ENCODE measurements around the gene CST5. TPM values are rescaled to one million over a fixed set of nuclear protein-coding genes. Genes with fewer than 3 reads are reported as not detected.

CST5 gene, protein sequence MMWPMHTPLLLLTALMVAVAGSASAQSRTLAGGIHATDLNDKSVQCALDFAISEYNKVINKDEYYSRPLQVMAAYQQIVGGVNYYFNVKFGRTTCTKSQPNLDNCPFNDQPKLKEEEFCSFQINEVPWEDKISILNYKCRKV
- not detected for total RNA-seq

DNA sequence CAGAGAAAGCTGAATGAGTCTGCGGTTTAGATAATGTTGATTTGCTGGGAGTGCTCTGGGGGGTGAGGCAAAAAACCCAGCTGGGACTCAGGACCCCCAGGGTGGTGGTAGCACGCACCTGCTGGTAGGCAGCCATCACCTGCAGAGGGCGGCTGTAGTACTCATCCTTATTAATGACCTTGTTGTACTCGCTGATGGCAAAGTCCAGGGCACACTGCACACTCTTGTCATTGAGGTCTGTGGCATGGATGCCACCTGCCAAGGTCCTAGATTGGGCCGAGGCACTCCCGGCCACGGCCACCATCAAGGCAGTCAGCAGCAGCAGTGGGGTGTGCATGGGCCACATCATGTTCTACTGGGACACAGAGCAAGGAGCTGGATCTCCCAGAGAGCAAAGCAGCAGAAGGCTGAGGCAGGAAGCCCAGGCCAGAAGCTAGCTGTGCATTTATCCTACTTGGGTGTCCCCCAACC, at the start of gene CST5:
CST5 (minus strand) TSS at position 421 of the 471 bp plus-strand sequence; CDS start at position 349, 72 bp downstream.
- DNase-seq (ENCODE audit: low spot score) (no peak), ATAC-seq (ENCODE audit: low FRiP score) (no peak)
- TF ChIP-seq, protein P1, sequence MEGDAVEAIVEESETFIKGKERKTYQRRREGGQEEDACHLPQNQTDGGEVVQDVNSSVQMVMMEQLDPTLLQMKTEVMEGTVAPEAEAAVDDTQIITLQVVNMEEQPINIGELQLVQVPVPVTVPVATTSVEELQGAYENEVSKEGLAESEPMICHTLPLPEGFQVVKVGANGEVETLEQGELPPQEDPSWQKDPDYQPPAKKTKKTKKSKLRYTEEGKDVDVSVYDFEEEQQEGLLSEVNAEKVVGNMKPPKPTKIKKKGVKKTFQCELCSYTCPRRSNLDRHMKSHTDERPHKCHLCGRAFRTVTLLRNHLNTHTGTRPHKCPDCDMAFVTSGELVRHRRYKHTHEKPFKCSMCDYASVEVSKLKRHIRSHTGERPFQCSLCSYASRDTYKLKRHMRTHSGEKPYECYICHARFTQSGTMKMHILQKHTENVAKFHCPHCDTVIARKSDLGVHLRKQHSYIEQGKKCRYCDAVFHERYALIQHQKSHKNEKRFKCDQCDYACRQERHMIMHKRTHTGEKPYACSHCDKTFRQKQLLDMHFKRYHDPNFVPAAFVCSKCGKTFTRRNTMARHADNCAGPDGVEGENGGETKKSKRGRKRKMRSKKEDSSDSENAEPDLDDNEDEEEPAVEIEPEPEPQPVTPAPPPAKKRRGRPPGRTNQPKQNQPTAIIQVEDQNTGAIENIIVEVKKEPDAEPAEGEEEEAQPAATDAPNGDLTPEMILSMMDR (IDR thresholded peaks at IDR 0.05), result no peak

DNA sequence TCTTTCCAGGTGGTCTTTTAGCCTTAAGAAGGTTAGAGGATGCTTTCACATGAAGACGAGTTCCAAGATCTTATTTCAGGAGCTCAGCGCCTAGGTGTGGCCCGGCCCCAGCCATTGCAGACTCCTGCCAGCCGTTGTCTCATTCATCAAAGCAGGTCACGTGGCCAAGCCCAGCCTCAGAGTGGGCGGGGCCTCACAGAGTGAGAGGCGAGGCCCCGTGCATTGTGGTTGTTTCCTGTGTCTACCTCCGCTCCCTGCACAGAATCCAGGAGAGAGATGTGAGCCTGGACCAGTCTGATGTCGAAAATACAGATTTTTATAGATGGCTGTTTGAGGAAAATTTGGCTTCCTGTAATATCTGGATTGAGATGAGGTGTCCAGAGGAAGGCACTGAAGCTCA, 49.2 kb upstream of the CST5 start:
- TF ChIP-seq, protein P1 (IDR thresholded peaks at IDR 0.05), result no peak
- ATAC-seq (ENCODE audit: low FRiP score), result no peak

DNA sequence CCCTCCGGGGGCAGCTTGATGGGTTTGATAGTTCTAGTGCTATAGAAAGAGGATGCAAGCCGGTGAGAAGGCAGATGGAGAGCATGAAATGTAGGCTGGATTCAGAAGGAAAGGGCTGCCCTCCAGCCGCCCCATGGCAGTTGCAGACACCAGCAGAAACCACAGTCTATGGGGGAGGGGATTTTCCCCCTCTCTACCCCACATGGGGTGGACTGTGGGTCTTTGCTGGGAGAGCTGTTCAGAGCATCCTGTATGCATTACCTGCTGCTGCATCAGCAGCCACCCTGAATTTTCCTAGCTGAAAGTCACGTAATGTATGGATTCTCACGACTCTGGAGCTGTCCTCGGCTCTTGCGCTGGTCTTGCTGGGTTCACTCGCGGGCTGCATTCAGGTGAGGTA, 48.8 kb upstream of the CST5 start:
- DNase-seq (ENCODE audit: low spot score) (no peak), ATAC-seq (ENCODE audit: low FRiP score) (no peak)
- TF ChIP-seq, protein P1 (IDR thresholded peaks at IDR 0.05), result no peak

More for the DNA sequence above, 49.2 kb upstream of the CST5 start:
- no peak for DNase-seq (ENCODE audit: low spot score)

- DNase-seq (ENCODE audit: low spot score), result no peak
- ATAC-seq (ENCODE audit: low FRiP score), result no peak
Observed at GRCh38 chr20:23926944-23927872, 47.7 kb upstream of the CST5 start.

GRCh38 chr20:23926526-23926880, 47.0 kb upstream of the CST5 start:
- ATAC-seq (ENCODE audit: low FRiP score) (no peak), DNase-seq (ENCODE audit: low spot score) (no peak)
- TF ChIP-seq, protein P1 (IDR thresholded peaks at IDR 0.05), result no peak

More at GRCh38 chr20:23926944-23927872, 47.7 kb upstream of the CST5 start:
- TF ChIP-seq, protein P1 (IDR thresholded peaks at IDR 0.05), result no peak

DNA sequence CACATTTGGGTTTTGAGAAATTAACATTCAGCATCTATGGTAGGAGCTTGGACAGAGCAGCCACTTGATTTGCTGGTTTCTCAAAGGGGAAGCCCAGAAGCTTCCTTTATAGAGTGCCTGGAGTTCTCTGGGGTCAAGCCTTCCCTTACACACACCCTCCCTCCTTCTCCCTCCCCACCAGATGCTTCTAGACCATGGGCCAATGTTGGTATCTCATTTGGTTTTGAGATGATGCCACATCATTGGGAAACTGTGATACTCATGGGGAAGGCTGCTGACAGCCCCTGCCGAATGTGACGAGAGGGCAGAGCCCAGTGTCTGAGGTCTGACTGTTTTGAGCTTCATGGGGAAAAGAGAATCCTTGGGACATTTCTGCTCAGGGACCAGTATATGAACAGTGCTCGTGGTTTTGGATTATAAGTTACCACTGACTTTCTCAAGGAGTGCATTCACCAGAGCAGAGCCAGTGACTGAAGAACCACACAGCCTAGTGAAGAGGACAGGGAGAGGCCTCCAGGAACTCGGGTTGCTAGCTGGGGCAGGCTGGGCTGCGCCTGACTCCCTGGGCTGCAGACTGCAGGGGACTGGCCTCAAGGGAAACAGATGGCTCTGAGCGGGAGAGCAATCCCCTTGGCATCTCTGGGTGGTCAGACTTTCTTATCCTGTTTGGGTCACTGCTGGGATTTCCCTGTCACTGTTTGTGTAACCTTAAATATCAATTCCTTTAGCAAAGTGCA, 46.4 kb upstream of the CST5 start:
- DNase-seq (ENCODE audit: low spot score) (no peak), ATAC-seq (ENCODE audit: low FRiP score) (no peak)
- TF ChIP-seq, protein P1 (IDR thresholded peaks at IDR 0.05), result no peak
